GM12874 (cell line): Measurements from ENCODE around the gene RASSF9.

ENCODE experiments used
- TF ChIP-seq, protein P1 (sequence below): IDR thresholded peaks from 2 replicates; pipeline ENCODE4 v1.5.1; 2011; ENCODE audit warnings: low read depth, mild to moderate bottlenecking, control low read depth, low read length, moderate library complexity; ENCODE audit not compliant: insufficient read depth

RASSF9 gene

DNA sequence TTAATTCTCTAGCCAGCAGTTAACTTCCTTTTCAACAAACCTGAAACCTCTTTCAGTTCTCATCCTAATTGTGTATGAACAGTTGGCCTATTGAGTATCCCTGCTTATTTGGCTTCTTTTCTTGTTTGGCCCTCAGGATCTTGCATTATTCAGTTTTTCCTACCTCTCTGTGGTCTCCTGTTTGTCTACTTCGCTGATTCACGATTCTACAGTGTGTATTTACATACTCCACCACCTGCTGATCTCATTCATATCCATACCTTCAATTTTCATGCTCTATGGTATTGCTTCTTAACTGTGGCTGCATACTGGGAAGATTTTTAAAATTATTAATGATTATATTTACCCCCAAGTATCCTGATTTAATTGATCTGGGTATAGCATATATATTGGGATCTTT lies 56.4 kb downstream of the RASSF9 start:
- TF ChIP-seq, protein P1, sequence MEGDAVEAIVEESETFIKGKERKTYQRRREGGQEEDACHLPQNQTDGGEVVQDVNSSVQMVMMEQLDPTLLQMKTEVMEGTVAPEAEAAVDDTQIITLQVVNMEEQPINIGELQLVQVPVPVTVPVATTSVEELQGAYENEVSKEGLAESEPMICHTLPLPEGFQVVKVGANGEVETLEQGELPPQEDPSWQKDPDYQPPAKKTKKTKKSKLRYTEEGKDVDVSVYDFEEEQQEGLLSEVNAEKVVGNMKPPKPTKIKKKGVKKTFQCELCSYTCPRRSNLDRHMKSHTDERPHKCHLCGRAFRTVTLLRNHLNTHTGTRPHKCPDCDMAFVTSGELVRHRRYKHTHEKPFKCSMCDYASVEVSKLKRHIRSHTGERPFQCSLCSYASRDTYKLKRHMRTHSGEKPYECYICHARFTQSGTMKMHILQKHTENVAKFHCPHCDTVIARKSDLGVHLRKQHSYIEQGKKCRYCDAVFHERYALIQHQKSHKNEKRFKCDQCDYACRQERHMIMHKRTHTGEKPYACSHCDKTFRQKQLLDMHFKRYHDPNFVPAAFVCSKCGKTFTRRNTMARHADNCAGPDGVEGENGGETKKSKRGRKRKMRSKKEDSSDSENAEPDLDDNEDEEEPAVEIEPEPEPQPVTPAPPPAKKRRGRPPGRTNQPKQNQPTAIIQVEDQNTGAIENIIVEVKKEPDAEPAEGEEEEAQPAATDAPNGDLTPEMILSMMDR = no peak

DNA sequence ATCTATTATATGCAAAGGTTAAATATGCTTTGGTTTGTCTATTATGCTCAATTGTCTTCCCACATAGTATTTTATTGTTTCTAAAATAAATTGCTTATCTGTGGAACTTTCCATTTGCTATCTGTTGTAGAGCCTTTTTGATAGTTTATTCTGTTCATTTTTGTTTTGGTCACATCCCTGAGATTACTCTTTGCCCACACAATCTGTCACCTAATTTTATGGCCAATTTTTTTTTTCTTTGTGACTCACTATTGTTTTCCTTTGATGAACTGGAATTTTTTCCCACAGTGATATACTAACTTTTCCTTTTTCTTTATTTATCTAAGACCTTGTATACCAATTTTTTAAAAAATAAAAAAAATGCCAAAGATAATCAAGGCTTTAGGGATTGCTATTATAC lies 61.1 kb downstream of the RASSF9 start:
- TF ChIP-seq, protein P1 = no peak

DNA sequence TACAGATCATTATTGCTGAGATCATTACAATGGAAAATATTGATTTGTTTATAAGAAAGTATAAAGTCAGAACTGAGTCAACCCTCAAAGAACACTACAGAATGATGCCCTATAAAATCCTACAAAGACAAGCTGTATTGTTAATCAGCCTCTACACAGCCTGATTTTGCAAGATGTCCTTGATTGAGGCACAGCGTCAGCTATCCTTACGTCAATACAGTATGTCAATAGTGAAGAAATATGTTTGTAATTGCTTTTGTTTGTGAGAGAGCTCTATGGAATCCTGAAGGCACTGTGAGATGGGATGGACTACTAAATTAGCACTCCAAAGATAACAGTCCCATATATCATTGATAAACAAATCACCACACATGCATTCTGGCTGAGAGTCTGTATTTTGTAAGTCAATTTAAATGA lies 70.7 kb downstream of the RASSF9 start:
- TF ChIP-seq, protein P1 = no peak

DNA sequence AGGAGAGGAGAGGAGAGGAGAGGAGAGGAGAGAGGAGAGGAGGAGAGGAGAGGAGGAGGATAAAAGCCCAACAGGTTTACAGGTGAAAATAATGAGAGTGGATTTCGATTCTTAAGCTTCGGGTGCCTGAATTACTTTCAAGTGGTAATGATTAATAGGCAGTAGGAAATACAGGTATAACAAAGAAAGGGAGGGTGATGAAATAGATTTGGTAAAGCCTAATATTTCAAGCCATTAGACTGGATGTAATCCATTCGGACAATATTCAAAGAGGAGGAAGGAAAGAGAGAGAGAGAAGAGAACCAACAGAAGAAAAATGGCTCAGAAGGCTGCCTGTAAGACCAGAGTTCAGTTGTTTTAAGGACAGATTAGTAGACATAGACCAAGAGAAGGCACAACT lies 76.6 kb downstream of the RASSF9 start:
- TF ChIP-seq, protein P1 = no peak

DNA sequence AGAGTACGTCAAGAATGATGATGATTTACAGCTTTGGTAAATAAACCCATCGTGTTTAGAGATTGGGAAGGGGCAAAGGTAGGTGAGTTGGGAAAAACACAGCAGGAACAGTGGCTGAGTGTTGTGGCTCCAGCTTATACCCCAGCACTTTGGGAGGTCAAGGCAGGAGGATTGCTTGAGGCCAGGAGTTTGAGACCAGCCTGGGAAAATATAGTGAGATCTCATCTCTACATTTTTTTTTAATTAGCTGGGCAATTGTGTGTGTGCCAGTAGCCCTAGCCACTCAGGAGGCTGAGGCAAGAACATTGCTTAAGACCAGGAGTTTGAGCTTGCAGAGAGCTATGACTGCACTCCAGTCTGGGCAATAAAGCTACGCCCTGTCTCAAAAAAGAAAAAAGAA lies 77.1 kb downstream of the RASSF9 start:
- TF ChIP-seq, protein P1 = no peak

DNA sequence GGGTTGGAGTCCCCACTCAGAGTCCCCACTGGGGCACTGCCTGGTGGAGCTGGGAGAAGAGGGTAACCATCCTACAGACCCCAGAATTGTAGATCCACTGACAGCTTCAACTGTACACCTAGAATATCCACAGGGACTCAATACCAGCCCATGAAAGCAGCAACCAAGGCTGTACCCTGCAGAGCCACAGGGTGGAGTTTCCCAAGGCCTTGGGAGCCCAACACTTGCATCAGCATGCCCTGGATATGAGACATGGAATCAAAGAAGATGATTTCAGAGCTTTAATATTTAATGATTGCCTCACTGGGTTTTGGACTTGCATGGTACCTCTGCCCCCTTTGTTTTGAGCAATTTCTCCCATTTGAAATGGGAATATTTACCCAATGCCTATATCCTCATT lies 80.4 kb downstream of the RASSF9 start:
- TF ChIP-seq, protein P1 = no peak
